Activated CD8-positive, alpha-beta T cell treated with anti-CD3 and anti-CD28 coated beads for 36 hours (primary cell): ENCODE results near the gene SEPSECS. TPM values are rescaled to one million over a fixed set of nuclear protein-coding genes. Genes with fewer than 3 reads are reported as not detected.
A peak's percentile ranks its signal among the peaks of the same experiment; 100 is the strongest.

ENCODE experiments used
- ATAC-seq: fragments of 200-7000 bp; cut with Tn5 transposase; one replicate; pipeline ENCODE4 v1.10.0; 2021; ENCODE audit warnings: mild to moderate bottlenecking, moderate library complexity
- CTCF ChIA-PET: fragments of 350-600 bp; sonication (Branson Sonifier 250); formaldehyde crosslinking; loops from one replicate; lab custom pipeline; 2021; ENCODE audit warnings: antibody characterized with exemption; lab: Charles Lee
- POLR2A ChIA-PET: fragments of 350-600 bp; sonication (Branson Sonifier 250); formaldehyde crosslinking; loops from one replicate; lab custom pipeline; 2021; ENCODE audit warnings: antibody characterized with exemption; lab: Charles Lee
- DNase-seq: peaks from one replicate; pipeline ENCODE4 v3.0.0-alpha.2; 2020
- H3K27ac Mint-ChIP-seq: one replicate; pipeline ENCODE4 v1.8.0; 2021; ENCODE audit warnings: mild to moderate bottlenecking, mixed read lengths
- H3K27me3 Mint-ChIP-seq: one replicate; pipeline ENCODE4 v1.8.0; 2021; ENCODE audit warnings: mixed read lengths
- H3K36me3 Mint-ChIP-seq: one replicate; pipeline ENCODE4 v1.8.0; 2021; ENCODE audit warnings: low read depth, mixed read lengths
- H3K4me1 Mint-ChIP-seq: one replicate; pipeline ENCODE4 v1.8.0; 2021; ENCODE audit warnings: low read depth, mixed read lengths
- H3K4me3 Mint-ChIP-seq: one replicate; pipeline ENCODE4 v1.8.0; 2021; ENCODE audit warnings: mild to moderate bottlenecking, moderate library complexity, mixed read lengths
- H3K9me3 Mint-ChIP-seq: one replicate; pipeline ENCODE4 v1.8.0; 2021; ENCODE audit warnings: mixed read lengths
- intact Hi-C: fragments of 100-400 bp; cut with micrococcal nuclease; formaldehyde crosslinking; loops from one replicate; pipeline ENCODE4 v1.10.0; 2022
- total RNA-seq, 2 experiments: library from RNA; stranded (reverse); gene quantifications; one replicate each; pipeline ENCODE4 v1.2.3, GENCODE V29; 2021
- TF ChIP-seq, protein P1 (sequence below): fragments of 200-600 bp; IDR thresholded peaks from one replicate; pipeline ENCODE4 v1.8.0; 2022; ENCODE audit warnings: antibody characterized with exemption, mild to moderate bottlenecking

SEPSECS gene
- total RNA-seq, 2 experiments from 2014 or later = 13.9 to 15.2 TPM

GRCh38 chr4:25100021-25100555 is 60.2 kb downstream of the SEPSECS start:
- intact Hi-C loops = no loop called here
- ChIA-PET CTCF (no interaction called here), POLR2A (no interaction called here)
- peaks cover 2% of the 10 kb centered on the region for H3K9me3 Mint-ChIP-seq
- no peak overlapping the region for H3K4me3 Mint-ChIP-seq
- ATAC-seq (no peak), DNase-seq (no peak)
- no peaks in the 10 kb centered on the region for H3K4me1 Mint-ChIP-seq
- no peak overlapping the region for H3K27ac Mint-ChIP-seq
- peaks cover 13% of the 10 kb centered on the region for H3K27me3 Mint-ChIP-seq
- TF ChIP-seq, protein P1, sequence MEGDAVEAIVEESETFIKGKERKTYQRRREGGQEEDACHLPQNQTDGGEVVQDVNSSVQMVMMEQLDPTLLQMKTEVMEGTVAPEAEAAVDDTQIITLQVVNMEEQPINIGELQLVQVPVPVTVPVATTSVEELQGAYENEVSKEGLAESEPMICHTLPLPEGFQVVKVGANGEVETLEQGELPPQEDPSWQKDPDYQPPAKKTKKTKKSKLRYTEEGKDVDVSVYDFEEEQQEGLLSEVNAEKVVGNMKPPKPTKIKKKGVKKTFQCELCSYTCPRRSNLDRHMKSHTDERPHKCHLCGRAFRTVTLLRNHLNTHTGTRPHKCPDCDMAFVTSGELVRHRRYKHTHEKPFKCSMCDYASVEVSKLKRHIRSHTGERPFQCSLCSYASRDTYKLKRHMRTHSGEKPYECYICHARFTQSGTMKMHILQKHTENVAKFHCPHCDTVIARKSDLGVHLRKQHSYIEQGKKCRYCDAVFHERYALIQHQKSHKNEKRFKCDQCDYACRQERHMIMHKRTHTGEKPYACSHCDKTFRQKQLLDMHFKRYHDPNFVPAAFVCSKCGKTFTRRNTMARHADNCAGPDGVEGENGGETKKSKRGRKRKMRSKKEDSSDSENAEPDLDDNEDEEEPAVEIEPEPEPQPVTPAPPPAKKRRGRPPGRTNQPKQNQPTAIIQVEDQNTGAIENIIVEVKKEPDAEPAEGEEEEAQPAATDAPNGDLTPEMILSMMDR = no peak
- no peaks in the 10 kb centered on the region for H3K36me3 Mint-ChIP-seq

GRCh38 chr4:25098964-25099891 is 61.0 kb downstream of the SEPSECS start:
- CTCF ChIA-PET = no interaction called here
- Mint-ChIP-seq H3K27ac (no peak overlapping the region), H3K9me3 (peaks cover 2% of the 10 kb centered on the region), H3K4me3 (no peak overlapping the region), H3K4me1 (no peaks in the 10 kb centered on the region), H3K36me3 (no peaks in the 10 kb centered on the region), H3K27me3 (peaks cover 9% of the 10 kb centered on the region)
- no peak for DNase-seq
- POLR2A ChIA-PET = no interaction called here
- ATAC-seq = no peak
- intact Hi-C loops = no loop called here
- TF ChIP-seq, protein P1 = peak; percentile 36

- ATAC-seq (no peak), DNase-seq (no peak)
- Mint-ChIP-seq H3K36me3 (no peaks in the 10 kb centered on the region), H3K9me3 (peaks cover 11% of the 10 kb centered on the region), H3K4me1 (no peaks in the 10 kb centered on the region), H3K27ac (no peak overlapping the region), H3K4me3 (no peak overlapping the region), H3K27me3 (peaks cover 9% of the 10 kb centered on the region)
- intact Hi-C loops = no loop called here
- ChIA-PET POLR2A (no interaction called here), CTCF (no interaction called here)
- TF ChIP-seq, protein P1 = no peak
Observed at GRCh38 chr4:25096981-25097443, 63.2 kb downstream of the SEPSECS start.

DNA sequence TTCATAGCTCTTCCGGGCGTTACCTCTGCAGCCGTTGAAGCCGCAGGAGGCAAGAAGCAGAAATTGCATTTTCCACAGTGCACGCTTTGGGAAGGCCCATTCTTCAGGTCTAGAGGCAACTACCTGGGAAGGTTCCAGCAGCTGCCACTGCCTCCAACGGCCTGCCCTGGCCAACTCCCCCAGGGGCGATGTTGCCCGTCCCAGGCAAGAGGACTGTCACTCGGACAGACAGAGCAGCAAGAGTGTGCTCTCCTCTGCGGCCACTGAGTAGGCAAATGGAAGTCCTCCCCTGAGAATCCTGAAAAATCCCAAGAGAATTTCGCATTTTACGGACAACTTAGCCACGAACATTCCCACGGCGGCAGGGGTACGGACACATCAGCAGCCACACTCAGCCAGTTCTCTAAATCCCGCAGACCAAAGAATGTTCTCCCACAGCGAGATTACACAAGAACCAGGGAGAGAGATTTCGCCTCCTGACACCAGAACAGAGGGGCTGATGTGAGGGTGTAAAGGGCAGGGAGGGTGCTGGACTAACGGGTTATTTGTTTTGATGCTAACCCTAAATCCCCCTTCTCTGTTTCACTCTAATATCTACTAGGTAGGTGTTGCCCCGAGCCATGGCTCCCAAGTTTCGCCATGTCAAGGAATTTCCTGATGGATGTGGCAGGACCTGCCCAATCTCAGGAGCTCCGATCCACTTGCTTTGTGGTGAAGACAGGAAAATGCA is 63.8 kb downstream of the SEPSECS start:
- ChIA-PET POLR2A (no interaction called here), CTCF (no interaction called here)
- Mint-ChIP-seq H3K36me3 (no peaks in the 10 kb centered on the region), H3K9me3 (peaks cover 9% of the 10 kb centered on the region), H3K4me3 (no peak overlapping the region), H3K27me3 (peaks cover 11% of the 10 kb centered on the region), H3K4me1 (no peaks in the 10 kb centered on the region), H3K27ac (no peak overlapping the region)
- DNase-seq (no peak), ATAC-seq (no peak)
- intact Hi-C loops = no loop called here
- TF ChIP-seq, protein P1 = no peak
